ENCODE results near the gene VPS39.

- TF ChIP-seq, protein P1, sequence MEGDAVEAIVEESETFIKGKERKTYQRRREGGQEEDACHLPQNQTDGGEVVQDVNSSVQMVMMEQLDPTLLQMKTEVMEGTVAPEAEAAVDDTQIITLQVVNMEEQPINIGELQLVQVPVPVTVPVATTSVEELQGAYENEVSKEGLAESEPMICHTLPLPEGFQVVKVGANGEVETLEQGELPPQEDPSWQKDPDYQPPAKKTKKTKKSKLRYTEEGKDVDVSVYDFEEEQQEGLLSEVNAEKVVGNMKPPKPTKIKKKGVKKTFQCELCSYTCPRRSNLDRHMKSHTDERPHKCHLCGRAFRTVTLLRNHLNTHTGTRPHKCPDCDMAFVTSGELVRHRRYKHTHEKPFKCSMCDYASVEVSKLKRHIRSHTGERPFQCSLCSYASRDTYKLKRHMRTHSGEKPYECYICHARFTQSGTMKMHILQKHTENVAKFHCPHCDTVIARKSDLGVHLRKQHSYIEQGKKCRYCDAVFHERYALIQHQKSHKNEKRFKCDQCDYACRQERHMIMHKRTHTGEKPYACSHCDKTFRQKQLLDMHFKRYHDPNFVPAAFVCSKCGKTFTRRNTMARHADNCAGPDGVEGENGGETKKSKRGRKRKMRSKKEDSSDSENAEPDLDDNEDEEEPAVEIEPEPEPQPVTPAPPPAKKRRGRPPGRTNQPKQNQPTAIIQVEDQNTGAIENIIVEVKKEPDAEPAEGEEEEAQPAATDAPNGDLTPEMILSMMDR (IDR thresholded peaks at IDR 0.05), result no peak
- no peak for TF ChIP-seq POLR2A (IDR thresholded peaks at IDR 0.05; ENCODE audit: low read length)
- no peak for TF ChIP-seq ZSCAN20 (CRISPR knock-in tag; IDR thresholded peaks at IDR 0.05)
- TF ChIP-seq MYC (IDR thresholded peaks at IDR 0.05; ENCODE audit: borderline replicate concordance, low read length), result no peak
- TF ChIP-seq EP300 (IDR thresholded peaks at IDR 0.05), result no peak
- TF ChIP-seq RFX5 (IDR thresholded peaks at IDR 0.05), result no peak
- TF ChIP-seq, protein P2, sequence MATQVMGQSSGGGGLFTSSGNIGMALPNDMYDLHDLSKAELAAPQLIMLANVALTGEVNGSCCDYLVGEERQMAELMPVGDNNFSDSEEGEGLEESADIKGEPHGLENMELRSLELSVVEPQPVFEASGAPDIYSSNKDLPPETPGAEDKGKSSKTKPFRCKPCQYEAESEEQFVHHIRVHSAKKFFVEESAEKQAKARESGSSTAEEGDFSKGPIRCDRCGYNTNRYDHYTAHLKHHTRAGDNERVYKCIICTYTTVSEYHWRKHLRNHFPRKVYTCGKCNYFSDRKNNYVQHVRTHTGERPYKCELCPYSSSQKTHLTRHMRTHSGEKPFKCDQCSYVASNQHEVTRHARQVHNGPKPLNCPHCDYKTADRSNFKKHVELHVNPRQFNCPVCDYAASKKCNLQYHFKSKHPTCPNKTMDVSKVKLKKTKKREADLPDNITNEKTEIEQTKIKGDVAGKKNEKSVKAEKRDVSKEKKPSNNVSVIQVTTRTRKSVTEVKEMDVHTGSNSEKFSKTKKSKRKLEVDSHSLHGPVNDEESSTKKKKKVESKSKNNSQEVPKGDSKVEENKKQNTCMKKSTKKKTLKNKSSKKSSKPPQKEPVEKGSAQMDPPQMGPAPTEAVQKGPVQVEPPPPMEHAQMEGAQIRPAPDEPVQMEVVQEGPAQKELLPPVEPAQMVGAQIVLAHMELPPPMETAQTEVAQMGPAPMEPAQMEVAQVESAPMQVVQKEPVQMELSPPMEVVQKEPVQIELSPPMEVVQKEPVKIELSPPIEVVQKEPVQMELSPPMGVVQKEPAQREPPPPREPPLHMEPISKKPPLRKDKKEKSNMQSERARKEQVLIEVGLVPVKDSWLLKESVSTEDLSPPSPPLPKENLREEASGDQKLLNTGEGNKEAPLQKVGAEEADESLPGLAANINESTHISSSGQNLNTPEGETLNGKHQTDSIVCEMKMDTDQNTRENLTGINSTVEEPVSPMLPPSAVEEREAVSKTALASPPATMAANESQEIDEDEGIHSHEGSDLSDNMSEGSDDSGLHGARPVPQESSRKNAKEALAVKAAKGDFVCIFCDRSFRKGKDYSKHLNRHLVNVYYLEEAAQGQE (IDR thresholded peaks at IDR 0.05), result no peak
- no peak for TF ChIP-seq MAX (IDR thresholded peaks at IDR 0.05)
- no peak for TF ChIP-seq JUNB (IDR thresholded peaks at IDR 0.05)
- TF ChIP-seq BHLHE40 (IDR thresholded peaks at IDR 0.05; ENCODE audit: low read depth, low read length), result no peak
- TF ChIP-seq, protein P3, sequence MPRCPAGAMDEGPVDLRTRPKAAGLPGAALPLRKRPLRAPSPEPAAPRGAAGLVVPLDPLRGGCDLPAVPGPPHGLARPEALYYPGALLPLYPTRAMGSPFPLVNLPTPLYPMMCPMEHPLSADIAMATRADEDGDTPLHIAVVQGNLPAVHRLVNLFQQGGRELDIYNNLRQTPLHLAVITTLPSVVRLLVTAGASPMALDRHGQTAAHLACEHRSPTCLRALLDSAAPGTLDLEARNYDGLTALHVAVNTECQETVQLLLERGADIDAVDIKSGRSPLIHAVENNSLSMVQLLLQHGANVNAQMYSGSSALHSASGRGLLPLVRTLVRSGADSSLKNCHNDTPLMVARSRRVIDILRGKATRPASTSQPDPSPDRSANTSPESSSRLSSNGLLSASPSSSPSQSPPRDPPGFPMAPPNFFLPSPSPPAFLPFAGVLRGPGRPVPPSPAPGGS (IDR thresholded peaks at IDR 0.05), result no peak
These were observed 45.2 kb upstream of the VPS39 start for GRCh38 chr15:42253300-42253699.
